H1 (cell line): ENCODE results near the gene STX5. TPM values are rescaled to one million over a fixed set of nuclear protein-coding genes. Genes with fewer than 3 reads are reported as not detected.

Experiments
- BACH1 ChIP-seq: IDR thresholded peaks from 2 replicates; pipeline ENCODE4 v1.6.1; 2012; ENCODE audit warnings: low read length, improper control_type of control experiment
- BRCA1 ChIP-seq: IDR thresholded peaks from 2 replicates; pipeline ENCODE4 v1.6.1; 2012; ENCODE audit warnings: low read depth, low read length, improper control_type of control experiment
- CREB1 ChIP-seq: IDR thresholded peaks from 2 replicates; pipeline ENCODE4 v1.6.1; 2012; ENCODE audit warnings: inconsistent platforms
- EP300 ChIP-seq, 2 experiments: IDR thresholded peaks; 1 replicate in 1 of 2; 2 replicates in 1 of 2; pipeline ENCODE4 v1.6.1; 2011 to 2012; ENCODE audit warnings: low read depth in 2 of 2, low read length in 2 of 2, mild to moderate bottlenecking in 2 of 2, borderline replicate concordance in 1 of 2, inconsistent platforms in 1 of 2, moderate library complexity in 1 of 2
- PHF8 ChIP-seq: fragments of 200-600 bp; sonication (generic); conservative IDR thresholded peaks from 2 replicates; pipeline ENCODE4 v1.7.1; 2012; ENCODE audit warnings: low read depth, mild to moderate bottlenecking, inconsistent platforms, low read length, moderate library complexity
- TCF12 ChIP-seq: IDR thresholded peaks from 2 replicates; pipeline ENCODE4 v1.6.1; 2011; ENCODE audit warnings: low read depth, mild to moderate bottlenecking, low read length
- polyA plus RNA-seq, 7 experiments: library from polyadenylated mRNA; depleted of rRNA in 3 of 7; stranded (reverse) in 5 of 7; unstranded in 2 of 7; fragments of >200 nt in 5 of 7; fragments of 200-250 nt in 2 of 7; gene quantifications; 1 replicate in 5 of 7; 2 replicates in 1 of 7; 4 replicates in 1 of 7; pipeline versions ENCODE4 v1.2.1 to v1.2.3, GENCODE V29; 2011 to 2013; ENCODE audit warnings: missing spikeins in 2 of 7, mixed read lengths in 2 of 7
- total RNA-seq: library from RNA; stranded (reverse); fragmentation: NEBNext Ultra II Directional; extraction: Animal tissue kit (Norgen Biotek cat#: 25700); gene quantifications from 2 replicates; pipeline ENCODE4 v1.2.1, GENCODE V29; 2021
- TF ChIP-seq, protein P1 (sequence below): fragments of 300-600 bp; sonication (generic); IDR thresholded peaks from 2 replicates; pipeline ENCODE4 v1.7.1; 2012; ENCODE audit warnings: low read length, moderate library complexity, mild to moderate bottlenecking, inconsistent platforms; ENCODE audit not compliant: insufficient replicate concordance
- TF ChIP-seq, protein P2 (sequence below): IDR thresholded peaks from 2 replicates; pipeline ENCODE4 v1.6.1; 2012; ENCODE audit warnings: low read length, inconsistent platforms

The STX5 gene
- total and polyA plus RNA-seq, 2 of the 8 experiments (the other 6 are each of a cell fraction or from before 2014, with no cell fraction given) = 24.2 to 28.5 TPM

DNA sequence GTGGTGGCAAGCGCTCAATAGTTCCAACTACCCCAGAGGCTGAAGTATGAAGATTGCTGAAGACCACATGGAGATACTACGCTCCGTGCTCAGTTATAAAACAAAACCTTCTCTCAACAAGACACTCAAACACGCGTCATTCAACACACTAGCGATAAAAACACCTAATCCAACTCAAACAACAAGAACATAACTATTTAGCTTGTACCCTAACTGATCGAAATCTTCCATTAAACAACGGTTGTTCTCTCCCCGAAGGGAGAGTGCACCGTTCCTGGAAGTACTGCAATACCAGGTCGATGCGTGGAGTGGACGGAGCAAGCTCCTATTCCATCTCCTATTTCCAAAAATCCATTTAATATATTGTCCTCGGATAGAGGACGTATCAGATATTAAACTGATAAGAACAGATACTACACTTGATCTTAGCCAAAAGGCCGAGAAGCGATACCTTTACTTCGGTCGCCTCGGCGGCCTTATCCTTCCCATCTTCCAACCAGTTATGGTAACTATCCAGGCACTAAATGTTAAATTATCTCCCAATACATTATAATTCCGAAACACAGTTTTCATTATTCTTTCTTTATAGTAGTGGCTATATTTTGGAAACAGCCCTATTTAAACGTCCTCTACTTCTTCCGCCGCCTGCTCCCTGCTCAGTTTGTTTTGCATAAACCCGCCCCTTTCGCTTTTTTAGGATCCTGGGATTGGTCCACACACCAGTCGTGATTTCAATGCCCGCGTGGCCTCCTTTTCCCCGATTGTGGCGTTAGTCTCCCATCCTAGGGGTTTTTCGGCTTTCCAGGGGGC lies 9.7 kb upstream of the STX5 start (continued):
- TF ChIP-seq, protein P1, sequence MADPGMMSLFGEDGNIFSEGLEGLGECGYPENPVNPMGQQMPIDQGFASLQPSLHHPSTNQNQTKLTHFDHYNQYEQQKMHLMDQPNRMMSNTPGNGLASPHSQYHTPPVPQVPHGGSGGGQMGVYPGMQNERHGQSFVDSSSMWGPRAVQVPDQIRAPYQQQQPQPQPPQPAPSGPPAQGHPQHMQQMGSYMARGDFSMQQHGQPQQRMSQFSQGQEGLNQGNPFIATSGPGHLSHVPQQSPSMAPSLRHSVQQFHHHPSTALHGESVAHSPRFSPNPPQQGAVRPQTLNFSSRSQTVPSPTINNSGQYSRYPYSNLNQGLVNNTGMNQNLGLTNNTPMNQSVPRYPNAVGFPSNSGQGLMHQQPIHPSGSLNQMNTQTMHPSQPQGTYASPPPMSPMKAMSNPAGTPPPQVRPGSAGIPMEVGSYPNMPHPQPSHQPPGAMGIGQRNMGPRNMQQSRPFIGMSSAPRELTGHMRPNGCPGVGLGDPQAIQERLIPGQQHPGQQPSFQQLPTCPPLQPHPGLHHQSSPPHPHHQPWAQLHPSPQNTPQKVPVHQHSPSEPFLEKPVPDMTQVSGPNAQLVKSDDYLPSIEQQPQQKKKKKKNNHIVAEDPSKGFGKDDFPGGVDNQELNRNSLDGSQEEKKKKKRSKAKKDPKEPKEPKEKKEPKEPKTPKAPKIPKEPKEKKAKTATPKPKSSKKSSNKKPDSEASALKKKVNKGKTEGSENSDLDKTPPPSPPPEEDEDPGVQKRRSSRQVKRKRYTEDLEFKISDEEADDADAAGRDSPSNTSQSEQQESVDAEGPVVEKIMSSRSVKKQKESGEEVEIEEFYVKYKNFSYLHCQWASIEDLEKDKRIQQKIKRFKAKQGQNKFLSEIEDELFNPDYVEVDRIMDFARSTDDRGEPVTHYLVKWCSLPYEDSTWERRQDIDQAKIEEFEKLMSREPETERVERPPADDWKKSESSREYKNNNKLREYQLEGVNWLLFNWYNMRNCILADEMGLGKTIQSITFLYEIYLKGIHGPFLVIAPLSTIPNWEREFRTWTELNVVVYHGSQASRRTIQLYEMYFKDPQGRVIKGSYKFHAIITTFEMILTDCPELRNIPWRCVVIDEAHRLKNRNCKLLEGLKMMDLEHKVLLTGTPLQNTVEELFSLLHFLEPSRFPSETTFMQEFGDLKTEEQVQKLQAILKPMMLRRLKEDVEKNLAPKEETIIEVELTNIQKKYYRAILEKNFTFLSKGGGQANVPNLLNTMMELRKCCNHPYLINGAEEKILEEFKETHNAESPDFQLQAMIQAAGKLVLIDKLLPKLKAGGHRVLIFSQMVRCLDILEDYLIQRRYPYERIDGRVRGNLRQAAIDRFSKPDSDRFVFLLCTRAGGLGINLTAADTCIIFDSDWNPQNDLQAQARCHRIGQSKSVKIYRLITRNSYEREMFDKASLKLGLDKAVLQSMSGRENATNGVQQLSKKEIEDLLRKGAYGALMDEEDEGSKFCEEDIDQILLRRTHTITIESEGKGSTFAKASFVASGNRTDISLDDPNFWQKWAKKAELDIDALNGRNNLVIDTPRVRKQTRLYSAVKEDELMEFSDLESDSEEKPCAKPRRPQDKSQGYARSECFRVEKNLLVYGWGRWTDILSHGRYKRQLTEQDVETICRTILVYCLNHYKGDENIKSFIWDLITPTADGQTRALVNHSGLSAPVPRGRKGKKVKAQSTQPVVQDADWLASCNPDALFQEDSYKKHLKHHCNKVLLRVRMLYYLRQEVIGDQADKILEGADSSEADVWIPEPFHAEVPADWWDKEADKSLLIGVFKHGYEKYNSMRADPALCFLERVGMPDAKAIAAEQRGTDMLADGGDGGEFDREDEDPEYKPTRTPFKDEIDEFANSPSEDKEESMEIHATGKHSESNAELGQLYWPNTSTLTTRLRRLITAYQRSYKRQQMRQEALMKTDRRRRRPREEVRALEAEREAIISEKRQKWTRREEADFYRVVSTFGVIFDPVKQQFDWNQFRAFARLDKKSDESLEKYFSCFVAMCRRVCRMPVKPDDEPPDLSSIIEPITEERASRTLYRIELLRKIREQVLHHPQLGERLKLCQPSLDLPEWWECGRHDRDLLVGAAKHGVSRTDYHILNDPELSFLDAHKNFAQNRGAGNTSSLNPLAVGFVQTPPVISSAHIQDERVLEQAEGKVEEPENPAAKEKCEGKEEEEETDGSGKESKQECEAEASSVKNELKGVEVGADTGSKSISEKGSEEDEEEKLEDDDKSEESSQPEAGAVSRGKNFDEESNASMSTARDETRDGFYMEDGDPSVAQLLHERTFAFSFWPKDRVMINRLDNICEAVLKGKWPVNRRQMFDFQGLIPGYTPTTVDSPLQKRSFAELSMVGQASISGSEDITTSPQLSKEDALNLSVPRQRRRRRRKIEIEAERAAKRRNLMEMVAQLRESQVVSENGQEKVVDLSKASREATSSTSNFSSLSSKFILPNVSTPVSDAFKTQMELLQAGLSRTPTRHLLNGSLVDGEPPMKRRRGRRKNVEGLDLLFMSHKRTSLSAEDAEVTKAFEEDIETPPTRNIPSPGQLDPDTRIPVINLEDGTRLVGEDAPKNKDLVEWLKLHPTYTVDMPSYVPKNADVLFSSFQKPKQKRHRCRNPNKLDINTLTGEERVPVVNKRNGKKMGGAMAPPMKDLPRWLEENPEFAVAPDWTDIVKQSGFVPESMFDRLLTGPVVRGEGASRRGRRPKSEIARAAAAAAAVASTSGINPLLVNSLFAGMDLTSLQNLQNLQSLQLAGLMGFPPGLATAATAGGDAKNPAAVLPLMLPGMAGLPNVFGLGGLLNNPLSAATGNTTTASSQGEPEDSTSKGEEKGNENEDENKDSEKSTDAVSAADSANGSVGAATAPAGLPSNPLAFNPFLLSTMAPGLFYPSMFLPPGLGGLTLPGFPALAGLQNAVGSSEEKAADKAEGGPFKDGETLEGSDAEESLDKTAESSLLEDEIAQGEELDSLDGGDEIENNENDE = peak; percentile 60
- 0 out of 3 replicates have a peak, but pooled peaks of 1 of the 2 experiments have one; percentile 63 for TF ChIP-seq EP300 (IDR thresholded peaks at IDR 0.05; ENCODE audit: borderline replicate concordance in 1 of 2, low read depth in 2 of 2, low read length in 2 of 2)
- TF ChIP-seq TCF12 = peak; percentile 77; the same call in 1 of the 2 replicates
- TF ChIP-seq PHF8 = peak; percentile 48
- peak; percentile 62 for TF ChIP-seq BACH1
- TF ChIP-seq BRCA1 = no peak
- peak; percentile 60; the same call in 1 of the 2 replicates for TF ChIP-seq CREB1
- TF ChIP-seq, protein P2, sequence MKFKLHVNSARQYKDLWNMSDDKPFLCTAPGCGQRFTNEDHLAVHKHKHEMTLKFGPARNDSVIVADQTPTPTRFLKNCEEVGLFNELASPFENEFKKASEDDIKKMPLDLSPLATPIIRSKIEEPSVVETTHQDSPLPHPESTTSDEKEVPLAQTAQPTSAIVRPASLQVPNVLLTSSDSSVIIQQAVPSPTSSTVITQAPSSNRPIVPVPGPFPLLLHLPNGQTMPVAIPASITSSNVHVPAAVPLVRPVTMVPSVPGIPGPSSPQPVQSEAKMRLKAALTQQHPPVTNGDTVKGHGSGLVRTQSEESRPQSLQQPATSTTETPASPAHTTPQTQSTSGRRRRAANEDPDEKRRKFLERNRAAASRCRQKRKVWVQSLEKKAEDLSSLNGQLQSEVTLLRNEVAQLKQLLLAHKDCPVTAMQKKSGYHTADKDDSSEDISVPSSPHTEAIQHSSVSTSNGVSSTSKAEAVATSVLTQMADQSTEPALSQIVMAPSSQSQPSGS = peak; percentile 99
